WTC11 (cell line): Measurements from ENCODE around the gene LY6G6C. TPM values are rescaled to one million over a fixed set of nuclear protein-coding genes. Genes with fewer than 3 reads are reported as not detected.

Source experiments
- ATAC-seq: fragments of 200-7000 bp; cut with Tn5 transposase; 2 replicates; pipeline ENCODE4 v1.10.0; 2021; ENCODE audit warnings: mild to moderate bottlenecking, moderate library complexity
- CTCF ChIA-PET: fragments of 300-600 bp; sonication (Branson Sonifier 250); formaldehyde crosslinking; loops from one replicate; lab custom pipeline; 2021; ENCODE audit warnings: antibody characterized with exemption; lab: Charles Lee
- POLR2A ChIA-PET: fragments of 350-600 bp; sonication (Branson Sonifier 250); formaldehyde crosslinking; loops from one replicate; lab custom pipeline; 2021; ENCODE audit warnings: antibody characterized with exemption; lab: Charles Lee
- DNase-seq: peaks from one replicate; pipeline ENCODE4 v3.0.0; 2021; ENCODE audit warnings: low spot score
- H3K27ac Mint-ChIP-seq: 2 replicates; pipeline ENCODE4 v1.8.0; 2021; ENCODE audit warnings: mixed read lengths
- H3K27me3 Mint-ChIP-seq: 2 replicates; pipeline ENCODE4 v1.8.0; 2021; ENCODE audit warnings: low read depth, mild to moderate bottlenecking, moderate library complexity, mixed read lengths
- H3K36me3 Mint-ChIP-seq: 2 replicates; pipeline ENCODE4 v1.8.0; 2021; ENCODE audit warnings: mixed read lengths
- H3K4me1 Mint-ChIP-seq: 2 replicates; pipeline ENCODE4 v1.8.0; 2022; ENCODE audit warnings: mixed read lengths
- H3K4me3 Mint-ChIP-seq: 2 replicates; pipeline ENCODE4 v1.8.0; 2021; ENCODE audit warnings: mild to moderate bottlenecking, moderate library complexity, mixed read lengths
- H3K9me3 Mint-ChIP-seq: 2 replicates; pipeline ENCODE4 v1.8.0; 2021; ENCODE audit warnings: mixed read lengths
- HMGA2 ChIP-seq: fragments of 250-450 bp; sonication (Bioruptor Pico); IDR thresholded peaks from 2 replicates; pipeline ENCODE4 v1.4.0; 2021; ENCODE audit warnings: mild to moderate bottlenecking, moderate library complexity
- JUN ChIP-seq: sonication (generic); formaldehyde crosslinking; IDR thresholded peaks from 2 replicates; pipeline ENCODE4 v1.8.0; 2023; ENCODE audit warnings: mild to moderate bottlenecking, missing genetic modification reagents
- NFYB ChIP-seq: sonication (generic); formaldehyde crosslinking; conservative IDR thresholded peaks from 2 replicates; pipeline ENCODE4 v1.8.0; 2022; ENCODE audit warnings: low read depth, missing genetic modification reagents
- RELA ChIP-seq: sonication (generic); formaldehyde crosslinking; IDR thresholded peaks from 2 replicates; pipeline ENCODE4 v1.8.1; 2022; ENCODE audit warnings: missing genetic modification reagents, mild to moderate bottlenecking, borderline replicate concordance
- SP1 ChIP-seq: sonication (generic); formaldehyde crosslinking; conservative IDR thresholded peaks from 2 replicates; pipeline ENCODE4 v1.8.1; 2022; ENCODE audit warnings: missing genetic modification reagents
- ZNF121 ChIP-seq: sonication (generic); formaldehyde crosslinking; IDR thresholded peaks from 2 replicates; pipeline ENCODE4 v1.8.0; 2023; ENCODE audit warnings: missing genetic modification reagents
- ZNF138 ChIP-seq: sonication (generic); formaldehyde crosslinking; conservative IDR thresholded peaks from 2 replicates; pipeline ENCODE4 v1.8.1; 2022; ENCODE audit warnings: mild to moderate bottlenecking, moderate library complexity, missing genetic modification reagents
- total RNA-seq: library from RNA; stranded (reverse); gene quantifications from 3 replicates; pipeline ENCODE4 v1.2.3, GENCODE V29; 2021
- TF ChIP-seq, protein P1 (sequence below): sonication (generic); formaldehyde crosslinking; IDR thresholded peaks from 2 replicates; pipeline ENCODE4 v1.8.1; 2023; ENCODE audit warnings: mild to moderate bottlenecking, missing genetic modification reagents
- TF ChIP-seq, protein P2 (sequence below): fragments of 250-450 bp; sonication (Bioruptor Pico); IDR thresholded peaks from 2 replicates; pipeline ENCODE4 v1.9.0; 2021; ENCODE audit warnings: moderate library complexity, mild to moderate bottlenecking, inconsistent platforms, borderline replicate concordance
- TF ChIP-seq, protein P3 (sequence below): fragments of 250-450 bp; sonication (Bioruptor Pico); IDR thresholded peaks from 2 replicates; pipeline ENCODE4 v2.1.2; 2022; ENCODE audit warnings: mild to moderate bottlenecking, moderate library complexity
- TF ChIP-seq, protein P4 (sequence below): sonication (generic); formaldehyde crosslinking; IDR thresholded peaks from 2 replicates; pipeline ENCODE4 v1.8.1; 2023; ENCODE audit warnings: mild to moderate bottlenecking, missing genetic modification reagents, borderline replicate concordance
- TF ChIP-seq, protein P5 (sequence below): sonication (generic); formaldehyde crosslinking; IDR thresholded peaks from 2 replicates; pipeline ENCODE4 v1.8.0; 2022; ENCODE audit warnings: missing genetic modification reagents
- TF ChIP-seq, protein P6 (sequence below): sonication (generic); formaldehyde crosslinking; conservative IDR thresholded peaks from 2 replicates; pipeline ENCODE4 v1.8.1; 2022; ENCODE audit warnings: mild to moderate bottlenecking, missing genetic modification reagents

LY6G6C gene
- total RNA-seq, 1 experiment from 2014 or later: 0.35 TPM

DNA sequence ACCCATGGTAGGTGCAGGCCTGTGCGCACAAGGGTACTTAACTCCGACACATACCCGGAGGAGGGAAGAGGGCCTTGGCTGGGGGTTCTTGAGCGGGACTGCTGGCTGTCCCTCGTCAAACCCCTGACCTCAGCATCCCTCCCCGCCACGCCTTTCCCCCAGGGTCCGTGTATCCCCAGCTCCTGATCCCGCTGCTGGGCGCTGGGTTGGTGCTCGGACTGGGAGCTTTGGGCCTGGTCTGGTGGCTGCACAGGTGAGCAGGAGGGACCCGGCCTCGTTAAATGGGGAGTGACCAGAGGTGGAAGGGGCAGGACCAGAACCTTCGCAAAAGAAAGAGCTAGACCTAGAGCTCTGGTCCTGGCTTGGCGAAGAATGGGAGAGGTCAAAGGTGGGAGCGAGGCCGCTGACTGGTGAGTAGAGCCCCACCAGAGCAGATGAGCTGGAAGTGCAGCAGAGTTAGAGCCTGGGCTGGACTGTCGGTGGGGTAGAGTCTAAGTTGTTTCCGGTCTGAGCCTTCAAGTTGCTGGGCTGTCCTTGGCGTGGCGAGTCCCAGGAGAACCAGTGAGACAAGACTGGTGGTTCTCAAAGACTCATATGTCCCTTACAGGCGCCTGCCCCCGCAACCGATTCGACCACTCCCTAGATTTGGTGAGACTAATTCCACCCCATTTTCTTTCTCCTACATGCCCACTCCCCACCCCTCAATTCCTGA is 2.6 kb upstream of the LY6G6C start (continued):
- TF ChIP-seq, protein P1, sequence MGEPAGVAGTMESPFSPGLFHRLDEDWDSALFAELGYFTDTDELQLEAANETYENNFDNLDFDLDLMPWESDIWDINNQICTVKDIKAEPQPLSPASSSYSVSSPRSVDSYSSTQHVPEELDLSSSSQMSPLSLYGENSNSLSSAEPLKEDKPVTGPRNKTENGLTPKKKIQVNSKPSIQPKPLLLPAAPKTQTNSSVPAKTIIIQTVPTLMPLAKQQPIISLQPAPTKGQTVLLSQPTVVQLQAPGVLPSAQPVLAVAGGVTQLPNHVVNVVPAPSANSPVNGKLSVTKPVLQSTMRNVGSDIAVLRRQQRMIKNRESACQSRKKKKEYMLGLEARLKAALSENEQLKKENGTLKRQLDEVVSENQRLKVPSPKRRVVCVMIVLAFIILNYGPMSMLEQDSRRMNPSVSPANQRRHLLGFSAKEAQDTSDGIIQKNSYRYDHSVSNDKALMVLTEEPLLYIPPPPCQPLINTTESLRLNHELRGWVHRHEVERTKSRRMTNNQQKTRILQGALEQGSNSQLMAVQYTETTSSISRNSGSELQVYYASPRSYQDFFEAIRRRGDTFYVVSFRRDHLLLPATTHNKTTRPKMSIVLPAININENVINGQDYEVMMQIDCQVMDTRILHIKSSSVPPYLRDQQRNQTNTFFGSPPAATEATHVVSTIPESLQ (CRISPR knock-in tag): no peak
- TF ChIP-seq JUN (no peak), HMGA2 (CRISPR knock-in tag) (no peak), ZNF138 (CRISPR knock-in tag) (no peak), ZNF121 (CRISPR knock-in tag) (no peak), SP1 (CRISPR knock-in tag) (no peak), NFYB (CRISPR knock-in tag) (no peak)
- TF ChIP-seq, protein P2, sequence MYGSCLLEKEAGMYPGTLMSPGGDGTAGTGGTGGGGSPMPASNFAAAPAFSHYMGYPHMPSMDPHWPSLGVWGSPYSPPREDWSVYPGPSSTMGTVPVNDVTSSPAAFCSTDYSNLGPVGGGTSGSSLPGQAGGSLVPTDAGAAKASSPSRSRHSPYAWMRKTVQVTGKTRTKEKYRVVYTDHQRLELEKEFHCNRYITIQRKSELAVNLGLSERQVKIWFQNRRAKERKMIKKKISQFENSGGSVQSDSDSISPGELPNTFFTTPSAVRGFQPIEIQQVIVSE (CRISPR knock-in tag): no peak
- TF ChIP-seq, protein P3, sequence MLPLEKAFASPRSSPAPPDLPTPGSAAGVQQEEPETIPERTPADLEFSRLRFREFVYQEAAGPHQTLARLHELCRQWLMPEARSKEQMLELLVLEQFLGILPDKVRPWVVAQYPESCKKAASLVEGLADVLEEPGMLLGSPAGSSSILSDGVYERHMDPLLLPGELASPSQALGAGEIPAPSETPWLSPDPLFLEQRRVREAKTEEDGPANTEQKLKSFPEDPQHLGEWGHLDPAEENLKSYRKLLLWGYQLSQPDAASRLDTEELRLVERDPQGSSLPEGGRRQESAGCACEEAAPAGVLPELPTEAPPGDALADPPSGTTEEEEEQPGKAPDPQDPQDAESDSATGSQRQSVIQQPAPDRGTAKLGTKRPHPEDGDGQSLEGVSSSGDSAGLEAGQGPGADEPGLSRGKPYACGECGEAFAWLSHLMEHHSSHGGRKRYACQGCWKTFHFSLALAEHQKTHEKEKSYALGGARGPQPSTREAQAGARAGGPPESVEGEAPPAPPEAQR (CRISPR knock-in tag): no peak
- TF ChIP-seq, protein P4, sequence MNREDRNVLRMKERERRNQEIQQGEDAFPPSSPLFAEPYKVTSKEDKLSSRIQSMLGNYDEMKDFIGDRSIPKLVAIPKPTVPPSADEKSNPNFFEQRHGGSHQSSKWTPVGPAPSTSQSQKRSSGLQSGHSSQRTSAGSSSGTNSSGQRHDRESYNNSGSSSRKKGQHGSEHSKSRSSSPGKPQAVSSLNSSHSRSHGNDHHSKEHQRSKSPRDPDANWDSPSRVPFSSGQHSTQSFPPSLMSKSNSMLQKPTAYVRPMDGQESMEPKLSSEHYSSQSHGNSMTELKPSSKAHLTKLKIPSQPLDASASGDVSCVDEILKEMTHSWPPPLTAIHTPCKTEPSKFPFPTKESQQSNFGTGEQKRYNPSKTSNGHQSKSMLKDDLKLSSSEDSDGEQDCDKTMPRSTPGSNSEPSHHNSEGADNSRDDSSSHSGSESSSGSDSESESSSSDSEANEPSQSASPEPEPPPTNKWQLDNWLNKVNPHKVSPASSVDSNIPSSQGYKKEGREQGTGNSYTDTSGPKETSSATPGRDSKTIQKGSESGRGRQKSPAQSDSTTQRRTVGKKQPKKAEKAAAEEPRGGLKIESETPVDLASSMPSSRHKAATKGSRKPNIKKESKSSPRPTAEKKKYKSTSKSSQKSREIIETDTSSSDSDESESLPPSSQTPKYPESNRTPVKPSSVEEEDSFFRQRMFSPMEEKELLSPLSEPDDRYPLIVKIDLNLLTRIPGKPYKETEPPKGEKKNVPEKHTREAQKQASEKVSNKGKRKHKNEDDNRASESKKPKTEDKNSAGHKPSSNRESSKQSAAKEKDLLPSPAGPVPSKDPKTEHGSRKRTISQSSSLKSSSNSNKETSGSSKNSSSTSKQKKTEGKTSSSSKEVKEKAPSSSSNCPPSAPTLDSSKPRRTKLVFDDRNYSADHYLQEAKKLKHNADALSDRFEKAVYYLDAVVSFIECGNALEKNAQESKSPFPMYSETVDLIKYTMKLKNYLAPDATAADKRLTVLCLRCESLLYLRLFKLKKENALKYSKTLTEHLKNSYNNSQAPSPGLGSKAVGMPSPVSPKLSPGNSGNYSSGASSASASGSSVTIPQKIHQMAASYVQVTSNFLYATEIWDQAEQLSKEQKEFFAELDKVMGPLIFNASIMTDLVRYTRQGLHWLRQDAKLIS (CRISPR knock-in tag): no peak
- TF ChIP-seq, protein P5, sequence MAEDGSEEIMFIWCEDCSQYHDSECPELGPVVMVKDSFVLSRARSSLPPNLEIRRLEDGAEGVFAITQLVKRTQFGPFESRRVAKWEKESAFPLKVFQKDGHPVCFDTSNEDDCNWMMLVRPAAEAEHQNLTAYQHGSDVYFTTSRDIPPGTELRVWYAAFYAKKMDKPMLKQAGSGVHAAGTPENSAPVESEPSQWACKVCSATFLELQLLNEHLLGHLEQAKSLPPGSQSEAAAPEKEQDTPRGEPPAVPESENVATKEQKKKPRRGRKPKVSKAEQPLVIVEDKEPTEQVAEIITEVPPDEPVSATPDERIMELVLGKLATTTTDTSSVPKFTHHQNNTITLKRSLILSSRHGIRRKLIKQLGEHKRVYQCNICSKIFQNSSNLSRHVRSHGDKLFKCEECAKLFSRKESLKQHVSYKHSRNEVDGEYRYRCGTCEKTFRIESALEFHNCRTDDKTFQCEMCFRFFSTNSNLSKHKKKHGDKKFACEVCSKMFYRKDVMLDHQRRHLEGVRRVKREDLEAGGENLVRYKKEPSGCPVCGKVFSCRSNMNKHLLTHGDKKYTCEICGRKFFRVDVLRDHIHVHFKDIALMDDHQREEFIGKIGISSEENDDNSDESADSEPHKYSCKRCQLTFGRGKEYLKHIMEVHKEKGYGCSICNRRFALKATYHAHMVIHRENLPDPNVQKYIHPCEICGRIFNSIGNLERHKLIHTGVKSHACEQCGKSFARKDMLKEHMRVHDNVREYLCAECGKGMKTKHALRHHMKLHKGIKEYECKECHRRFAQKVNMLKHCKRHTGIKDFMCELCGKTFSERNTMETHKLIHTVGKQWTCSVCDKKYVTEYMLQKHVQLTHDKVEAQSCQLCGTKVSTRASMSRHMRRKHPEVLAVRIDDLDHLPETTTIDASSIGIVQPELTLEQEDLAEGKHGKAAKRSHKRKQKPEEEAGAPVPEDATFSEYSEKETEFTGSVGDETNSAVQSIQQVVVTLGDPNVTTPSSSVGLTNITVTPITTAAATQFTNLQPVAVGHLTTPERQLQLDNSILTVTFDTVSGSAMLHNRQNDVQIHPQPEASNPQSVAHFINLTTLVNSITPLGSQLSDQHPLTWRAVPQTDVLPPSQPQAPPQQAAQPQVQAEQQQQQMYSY: no peak
- TF ChIP-seq, all 79 proteins: peak for 0

DNA sequence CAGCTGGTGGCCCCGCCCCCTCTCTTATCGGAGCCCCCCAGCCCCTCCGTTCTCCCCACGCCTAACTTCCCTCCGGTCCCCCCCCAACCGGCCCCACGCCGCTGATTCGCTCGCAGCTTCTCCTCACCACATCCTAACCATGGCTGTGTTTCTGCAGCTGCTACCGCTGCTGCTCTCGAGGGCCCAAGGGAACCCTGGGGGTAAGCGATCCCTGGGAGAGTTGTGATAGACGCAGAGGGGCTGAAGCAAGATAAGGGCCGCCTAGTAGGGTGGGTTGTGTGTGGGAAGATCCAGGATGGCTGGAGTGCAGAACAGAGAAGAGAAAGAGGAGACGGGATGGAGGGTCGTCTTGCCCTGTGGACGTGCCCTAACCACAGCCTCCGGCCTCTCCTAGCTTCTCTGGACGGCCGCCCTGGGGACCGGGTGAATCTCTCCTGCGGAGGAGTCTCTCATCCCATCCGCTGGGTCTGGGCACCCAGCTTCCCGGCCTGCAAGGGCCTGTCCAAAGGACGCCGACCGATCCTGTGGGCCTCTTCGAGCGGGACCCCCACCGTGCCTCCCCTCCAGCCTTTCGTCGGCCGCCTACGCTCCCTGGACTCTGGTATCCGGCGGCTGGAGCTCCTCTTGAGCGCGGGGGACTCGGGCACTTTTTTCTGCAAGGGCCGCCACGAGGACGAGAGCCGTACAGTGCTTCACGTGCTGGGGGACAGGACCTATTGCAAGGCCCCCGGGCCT is 1.9 kb upstream of the LY6G6C start, which contains the start of gene MPIG6B:
MPIG6B (plus strand) TSS at position 129 of the 735 bp plus-strand sequence; CDS start at position 140, 11 bp downstream.
- H3K27ac Mint-ChIP-seq: 0 out of 2 replicates have a peak within 1 kb of the TSS, but pooled peaks have one; percentile 42
- peaks cover 4% of the 10 kb centered on the region; the same call in 1 of the 2 replicates for H3K27me3 Mint-ChIP-seq
- CTCF ChIA-PET: interaction anchor here (0.6 to 3.0 kb wide), 6 partner anchors 13 to 72 kb away, joined by 3 to 16 read pairs (median 3); partner anchors contain the start of genes ABHD16A, CLIC1 and VARS1
- peaks cover 9% of the 10 kb centered on the region for H3K36me3 Mint-ChIP-seq
- ATAC-seq: no peak; the same call in 1 of the 2 replicates
- no peaks in the 10 kb centered on the region for H3K9me3 Mint-ChIP-seq
- DNase-seq: no peak
- TF ChIP-seq RELA (CRISPR knock-in tag): no peak
- TF ChIP-seq, protein P6, sequence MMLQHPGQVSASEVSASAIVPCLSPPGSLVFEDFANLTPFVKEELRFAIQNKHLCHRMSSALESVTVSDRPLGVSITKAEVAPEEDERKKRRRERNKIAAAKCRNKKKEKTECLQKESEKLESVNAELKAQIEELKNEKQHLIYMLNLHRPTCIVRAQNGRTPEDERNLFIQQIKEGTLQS (CRISPR knock-in tag): no peak
- TF ChIP-seq, protein P3 (CRISPR knock-in tag): no peak
- POLR2A ChIA-PET: no interaction called here
- no peak within 1 kb of the TSS for H3K4me3 Mint-ChIP-seq
- H3K4me1 Mint-ChIP-seq: peaks cover 7% of the 10 kb centered on the region
